PFSK-1 (cell line): ENCODE data around the gene MOG.

ENCODE experiments used
- POLR2AphosphoS5 ChIP-seq: IDR thresholded peaks from 2 replicates; pipeline ENCODE4 v1.6.1; 2012; ENCODE audit warnings: low read depth, mild to moderate bottlenecking, control low read depth, low read length, moderate library complexity
- SIN3A ChIP-seq: IDR thresholded peaks from 2 replicates; pipeline ENCODE4 v1.6.1; 2012; ENCODE audit warnings: mild to moderate bottlenecking, low read length, moderate library complexity, borderline replicate concordance; ENCODE audit not compliant: insufficient read depth

GRCh38 chr6:29617782-29618554 lies 38.9 kb upstream of the MOG start:
- TF ChIP-seq POLR2AphosphoS5: no peak
- no peak for TF ChIP-seq SIN3A
